H1 (cell line): ENCODE measurements around the gene RBM45. TPM values are rescaled to one million over a fixed set of nuclear protein-coding genes. Genes with fewer than 3 reads are reported as not detected.
A peak's percentile ranks its signal among the peaks of the same experiment; 100 is the strongest.

ENCODE experiments used
- CTCF ChIA-PET: fragments of 300-600 bp; sonication (Branson Sonifier 250); formaldehyde crosslinking; loops from one replicate; lab custom pipeline; 2021; ENCODE audit not compliant: partially characterized antibody; lab: Charles Lee
- POLR2A ChIA-PET: fragments of 300-600 bp; sonication (Branson Sonifier 250); formaldehyde crosslinking; loops from one replicate; lab custom pipeline; 2021; ENCODE audit warnings: inconsistent platforms; ENCODE audit not compliant: partially characterized antibody; lab: Charles Lee
- DNase-seq, 2 experiments: peaks; one replicate each; pipeline versions ENCODE4 v3.0.0 to v3.0.0-alpha.2; 2010 to 2022; ENCODE audit warnings: low spot score in 2 of 2, low read depth in 1 of 2, mixed read lengths in 1 of 2
- FAIRE-seq: peaks from 2 replicates; lab custom pipeline; 2011; peaks lifted over from hg19 to GRCh38; lab: Jason Lieb, UNC
- H2AFZ ChIP-seq: 2 replicates; pipeline ENCODE4 v1.8.1; 2012; ENCODE audit warnings: low read length, inconsistent platforms
- H2AK5ac ChIP-seq: 2 replicates; pipeline ENCODE4 v1.6.1; 2013; ENCODE audit warnings: low read depth, low read length
- H2BK120ac ChIP-seq: replicated peaks from 2 replicates; pipeline ENCODE3; 2013; ENCODE audit warnings: low read depth, low read length, inconsistent platforms
- H2BK12ac ChIP-seq: 2 replicates; pipeline ENCODE4 v1.6.1; 2013; ENCODE audit warnings: low read depth, low read length
- H2BK15ac ChIP-seq: 2 replicates; pipeline ENCODE4 v1.6.1; 2013; ENCODE audit warnings: low read length
- H2BK20ac ChIP-seq: 2 replicates; pipeline ENCODE4 v1.6.1; 2013; ENCODE audit warnings: low read length
- H2BK5ac ChIP-seq: 2 replicates; pipeline ENCODE4 v1.6.1; 2013; ENCODE audit warnings: low read depth, low read length
- H3K14ac ChIP-seq: 2 replicates; pipeline ENCODE4 v1.6.1; 2013; ENCODE audit warnings: inconsistent platforms; ENCODE audit not compliant: insufficient read length
- H3K18ac ChIP-seq: 2 replicates; pipeline ENCODE4 v1.6.1; 2013; ENCODE audit warnings: low read length; ENCODE audit errors: extremely low read depth
- H3K23ac ChIP-seq: 2 replicates; pipeline ENCODE4 v1.6.1; 2013; ENCODE audit warnings: inconsistent platforms; ENCODE audit not compliant: insufficient read length
- H3K23me2 ChIP-seq: 2 replicates; pipeline ENCODE4 v1.6.1; 2013; ENCODE audit warnings: low read depth, low read length
- H3K27ac ChIP-seq: 2 replicates; pipeline ENCODE4 v1.6.1; 2011; ENCODE audit warnings: low read depth, low read length, inconsistent platforms
- H3K27me3 ChIP-seq, 4 experiments: replicated peaks in 1 of 4; 1 replicate in 1 of 4; 2 replicates in 3 of 4; pipeline versions ENCODE4 v1.6.1 to v1.8.1; 2011 to 2013; ENCODE audit warnings: low read length in 3 of 4, mild to moderate bottlenecking in 3 of 4, inconsistent platforms in 2 of 4, mixed read lengths in 2 of 4, moderate library complexity in 1 of 4; ENCODE audit not compliant: control insufficient read depth in 3 of 4, insufficient read depth in 3 of 4; ENCODE audit errors: extremely low read depth in 1 of 4
- H3K36me3 ChIP-seq, 4 experiments: 2 replicates each; pipeline versions ENCODE4 v1.6.1 to v1.8.1; 2011 to 2013; ENCODE audit warnings: mild to moderate bottlenecking in 4 of 4, low read length in 3 of 4, moderate library complexity in 2 of 4, control low read depth in 1 of 4, inconsistent platforms in 1 of 4; ENCODE audit not compliant: insufficient read depth in 4 of 4, control insufficient read depth in 2 of 4
- H3K4ac ChIP-seq: replicated peaks from 2 replicates; pipeline ENCODE3; 2013; ENCODE audit warnings: low read length, low read depth, mixed read lengths, inconsistent platforms; ENCODE audit not compliant: insufficient read length
- H3K4me1 ChIP-seq, 4 experiments: replicated peaks in 1 of 4; 1 replicate in 1 of 4; 2 replicates in 3 of 4; pipeline versions ENCODE4 v1.6.1 to v1.8.1; 2011 to 2013; ENCODE audit warnings: low read length in 3 of 4, inconsistent platforms in 2 of 4, mixed read lengths in 1 of 4; ENCODE audit not compliant: insufficient read depth in 4 of 4, control insufficient read depth in 3 of 4
- H3K4me2 ChIP-seq, 2 experiments: 2 replicates each; pipeline versions ENCODE4 v1.6.1 to v1.8.1; 2011 to 2013; ENCODE audit warnings: low read depth in 2 of 2, low read length in 2 of 2, control low read depth in 1 of 2, inconsistent platforms in 1 of 2, mild to moderate bottlenecking in 1 of 2; ENCODE audit not compliant: insufficient read depth in 1 of 2
- H3K4me3 ChIP-seq, 4 experiments: fragments of 200-600, 300-600 bp in 1 of 4; sonication (generic), shearing (Covaris generic), sonication (Bioruptor Twin) in 1 of 4; 2 replicates each; pipeline versions ENCODE4 v1.5.1 to v1.8.1; 2011 to 2016; ENCODE audit warnings: low read length in 4 of 4, low read depth in 3 of 4, control low read depth in 2 of 4, inconsistent platforms in 2 of 4, mild to moderate bottlenecking in 2 of 4, mixed read lengths in 1 of 4, moderate library complexity in 1 of 4; ENCODE audit not compliant: insufficient read depth in 2 of 4; ENCODE audit errors: extremely low read depth in 1 of 4
- H3K56ac ChIP-seq: replicated peaks from 2 replicates; pipeline ENCODE3; 2013; ENCODE audit warnings: low read depth, mild to moderate bottlenecking, mixed read lengths, low read length, inconsistent platforms; ENCODE audit not compliant: insufficient read length
- H3K79me1 ChIP-seq: 2 replicates; pipeline ENCODE4 v1.6.1; 2013; ENCODE audit warnings: low read depth, low read length, control low read depth
- H3K79me2 ChIP-seq, 2 experiments: 2 replicates each; pipeline versions ENCODE4 v1.6.1 to v1.8.1; 2012 to 2013; ENCODE audit warnings: low read length in 2 of 2, mild to moderate bottlenecking in 2 of 2, inconsistent platforms in 1 of 2; ENCODE audit not compliant: insufficient read depth in 2 of 2, control insufficient read depth in 1 of 2
- H3K9ac ChIP-seq, 4 experiments: replicated peaks in 1 of 4; 1 replicate in 1 of 4; 2 replicates in 3 of 4; pipeline versions ENCODE4 v1.6.1 to v1.8.1; 2011 to 2013; ENCODE audit warnings: low read depth in 3 of 4, low read length in 3 of 4, control low read depth in 2 of 4, mild to moderate bottlenecking in 2 of 4, moderate library complexity in 2 of 4, inconsistent platforms in 1 of 4; ENCODE audit errors: extremely low read depth in 1 of 4
- H3K9me3 ChIP-seq, 2 experiments: 2 replicates each; pipeline versions ENCODE4 v1.6.1 to v1.8.1; 2012 to 2013; ENCODE audit warnings: mild to moderate bottlenecking in 2 of 2, moderate library complexity in 2 of 2, control low read depth in 1 of 2, inconsistent platforms in 1 of 2, low read depth in 1 of 2, low read length in 1 of 2, mixed read lengths in 1 of 2; ENCODE audit not compliant: insufficient read depth in 2 of 2
- H4K20me1 ChIP-seq, 2 experiments: replicated peaks in 1 of 2; 2 replicates each; pipeline versions ENCODE3 to v1.8.1; 2011 to 2013; ENCODE audit warnings: inconsistent platforms in 2 of 2, low read length in 2 of 2, mild to moderate bottlenecking in 1 of 2; ENCODE audit not compliant: insufficient read depth in 2 of 2, control insufficient read depth in 1 of 2
- H4K5ac ChIP-seq: 2 replicates; pipeline ENCODE4 v1.6.1; 2013; ENCODE audit warnings: low read length, low read depth, mixed read lengths, inconsistent platforms; ENCODE audit not compliant: insufficient read length
- H4K8ac ChIP-seq: 2 replicates; pipeline ENCODE4 v1.8.0; 2013; ENCODE audit warnings: mild to moderate bottlenecking, moderate library complexity, low read length, inconsistent platforms; ENCODE audit not compliant: insufficient read depth; ENCODE audit errors: extremely low read depth
- H4K91ac ChIP-seq: replicated peaks from 2 replicates; pipeline ENCODE3; 2013; ENCODE audit warnings: low read length, mixed read lengths, inconsistent platforms; ENCODE audit not compliant: insufficient read length
- EGR1 ChIP-seq: IDR thresholded peaks from 2 replicates; pipeline ENCODE4 v1.6.1; 2011; ENCODE audit warnings: low read depth, low read length, borderline replicate concordance
- GTF2F1 ChIP-seq: IDR thresholded peaks from 2 replicates; pipeline ENCODE4 v1.6.1; 2012; ENCODE audit warnings: low read depth, low read length, improper control_type of control experiment, borderline replicate concordance
- HDAC2 ChIP-seq, 2 experiments: fragments of 300-600 bp in 1 of 2; sonication (generic) in 1 of 2; IDR thresholded peaks; 2 replicates each; pipeline ENCODE4 v1.6.1; 2011 to 2012; ENCODE audit warnings: low read depth in 2 of 2, low read length in 2 of 2, mild to moderate bottlenecking in 2 of 2, moderate library complexity in 2 of 2, borderline replicate concordance in 1 of 2, inconsistent platforms in 1 of 2
- JUND ChIP-seq: IDR thresholded peaks from 2 replicates; pipeline ENCODE4 v1.6.1; 2011; ENCODE audit warnings: mild to moderate bottlenecking, improper control_type of control experiment, low read length
- KDM5A ChIP-seq: fragments of 200-600 bp; IDR thresholded peaks from 2 replicates; pipeline ENCODE4 v1.7.1; 2012; ENCODE audit warnings: mild to moderate bottlenecking, low read length, inconsistent platforms, mixed read lengths
- MAFK ChIP-seq: IDR thresholded peaks from 2 replicates; pipeline ENCODE4 v1.6.1; 2012; ENCODE audit warnings: low read depth, mild to moderate bottlenecking, improper control_type of control experiment, low read length
- POLR2AphosphoS5 ChIP-seq: IDR thresholded peaks from 2 replicates; pipeline ENCODE4 v1.6.1; 2011; ENCODE audit warnings: low read depth, low read length
- RBBP5 ChIP-seq: IDR thresholded peaks from 2 replicates; pipeline ENCODE4 v1.7.1; 2012; ENCODE audit warnings: low read depth, mild to moderate bottlenecking, inconsistent platforms, low read length, moderate library complexity, borderline replicate concordance
- SIN3A ChIP-seq, 2 experiments: IDR thresholded peaks in 1 of 2; conservative IDR thresholded peaks in 1 of 2; 2 replicates each; pipeline ENCODE4 v1.6.1; 2011 to 2012; ENCODE audit warnings: low read length in 2 of 2, improper control_type of control experiment in 1 of 2, low read depth in 1 of 2, mild to moderate bottlenecking in 1 of 2
- SIRT6 ChIP-seq: IDR thresholded peaks from one replicate; pipeline ENCODE4 v1.7.1; 2012; ENCODE audit warnings: low read length, inconsistent platforms
- SP4 ChIP-seq: IDR thresholded peaks from 2 replicates; pipeline ENCODE4 v1.6.1; 2012; ENCODE audit warnings: low read length, inconsistent platforms
- TBP ChIP-seq: IDR thresholded peaks from 2 replicates; pipeline ENCODE4 v1.6.1; 2011; ENCODE audit warnings: low read depth, low read length, improper control_type of control experiment
- WGBS, 2 experiments: shearing (Covaris generic) in 1 of 2; methylation state at CpG; one replicate each; pipeline versions ENCODE4 v1.1.6 to v1.1.7; 2013 to 2015; ENCODE audit warnings: low lambda C conversion rate in 2 of 2, mixed read lengths in 2 of 2, inconsistent platforms in 1 of 2, low coverage in 1 of 2, missing lambda C conversion rate in 1 of 2; ENCODE audit not compliant: insufficient replicate concordance in 2 of 2, insufficient coverage in 1 of 2, insufficient read length in 1 of 2; ENCODE audit errors: extremely low coverage in 1 of 2, missing lambda C conversion rate in 1 of 2; 5-methylcytosine and 5-hydroxymethylcytosine counted together
- polyA plus RNA-seq, 7 experiments: library from polyadenylated mRNA; depleted of rRNA in 3 of 7; stranded (reverse) in 5 of 7; unstranded in 2 of 7; fragments of >200 nt in 5 of 7; fragments of 200-250 nt in 2 of 7; gene quantifications; 1 replicate in 5 of 7; 2 replicates in 1 of 7; 4 replicates in 1 of 7; pipeline versions ENCODE4 v1.2.1 to v1.2.3, GENCODE V29; 2011 to 2013; ENCODE audit warnings: missing spikeins in 2 of 7, mixed read lengths in 2 of 7
- total RNA-seq: library from RNA; stranded (reverse); fragmentation: NEBNext Ultra II Directional; extraction: Animal tissue kit (Norgen Biotek cat#: 25700); gene quantifications from 2 replicates; pipeline ENCODE4 v1.2.1, GENCODE V29; 2021

The RBM45 gene
- total and polyA plus RNA-seq, 2 of the 8 experiments (the other 6 are each of a cell fraction or from before 2014, with no cell fraction given), result 4.7 to 10.4 TPM

DNA sequence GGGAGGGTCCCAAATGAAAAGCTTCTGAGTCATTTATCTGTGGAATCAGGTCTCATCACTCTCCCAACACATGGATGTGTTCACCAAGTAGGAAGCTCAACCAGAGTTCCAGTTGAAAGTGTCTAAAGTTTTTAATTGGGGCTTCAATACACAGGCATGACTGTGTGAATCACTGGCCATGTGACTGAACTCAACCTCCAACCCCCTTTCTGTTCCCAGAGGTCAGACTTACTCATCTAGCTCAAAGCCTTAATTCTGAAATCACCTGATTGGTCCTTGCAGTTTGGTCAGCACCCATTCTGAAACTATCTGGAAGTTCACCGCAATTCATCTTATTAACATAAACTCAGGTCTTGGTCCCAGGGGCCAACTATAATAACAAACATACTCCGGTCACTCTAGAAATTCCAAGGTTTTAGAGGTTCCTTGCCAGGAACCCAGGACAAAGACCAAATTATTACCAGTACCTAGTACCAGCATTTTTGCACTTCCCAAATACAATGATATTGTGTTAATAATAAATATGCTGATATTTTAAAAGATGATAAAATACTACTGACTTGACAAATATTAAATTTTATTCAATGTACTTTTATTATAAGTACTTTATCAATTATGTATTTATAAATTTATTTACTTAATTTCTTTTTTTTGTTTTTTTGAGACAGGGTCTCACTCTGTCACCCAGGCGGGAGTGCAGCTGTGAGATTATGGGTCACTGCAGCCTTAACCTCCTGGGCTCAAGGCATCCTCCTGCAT, 10.7 kb upstream of the RBM45 start:
- H3K18ac ChIP-seq, result no peak overlapping the region
- CTCF ChIA-PET, result interaction anchor here (0.7 to 2.8 kb wide), 2 partner anchors 10 to 11 kb away, joined by 3 to 20 read pairs; partner anchors contain the start of gene RBM45
- H2BK5ac ChIP-seq, result no peak overlapping the region
- H3K36me3 ChIP-seq, result no peaks in the 10 kb centered on the region
- no peak overlapping the region for H2BK15ac ChIP-seq
- H4K5ac ChIP-seq, result no peak overlapping the region
- no peak overlapping the region for H2BK20ac ChIP-seq
- no peak overlapping the region for H3K27ac ChIP-seq
- H2AK5ac ChIP-seq, result no peak overlapping the region
- H3K9ac ChIP-seq, result no peak overlapping the region
- H4K8ac ChIP-seq, result no peak overlapping the region
- H3K4me3 ChIP-seq, result no peak overlapping the region
- H4K20me1 ChIP-seq, result no peaks in the 10 kb centered on the region
- H3K9me3 ChIP-seq, result no peaks in the 10 kb centered on the region
- no peaks in the 10 kb centered on the region for H3K79me1 ChIP-seq
- H3K27me3 ChIP-seq, result no peaks in the 10 kb centered on the region
- POLR2A ChIA-PET, result no interaction called here
- 91% methylated on average over 3 of the region's 3 CpGs; no CpG with 5 or more reads in 1 of the 2 experiments for WGBS, 2 experiments
- H3K4me1 ChIP-seq, result no peaks in the 10 kb centered on the region
- H2BK120ac ChIP-seq, result no peak overlapping the region
- H3K79me2 ChIP-seq, result no peaks in the 10 kb centered on the region
- no peak for TF ChIP-seq RBBP5
- TF ChIP-seq POLR2AphosphoS5, result no peak
- no peak for TF ChIP-seq GTF2F1
- TF ChIP-seq TBP, result no peak
- no peak for TF ChIP-seq JUND
- no peak for TF ChIP-seq KDM5A
- no peak for TF ChIP-seq HDAC2 (IDR thresholded peaks at IDR 0.05; ENCODE audit: borderline replicate concordance in 1 of 2, low read depth in 2 of 2, low read length in 2 of 2)
- no peak for TF ChIP-seq MAFK
- no peak for TF ChIP-seq SP4
- no peak for TF ChIP-seq EGR1
- TF ChIP-seq SIN3A (conservative IDR thresholded peaks at IDR 0.05 in 1 of 2, IDR thresholded peaks at IDR 0.05 in 1 of 2; ENCODE audit: low read depth in 1 of 2, low read length in 2 of 2), result no peak
- TF ChIP-seq SIRT6, result no peak
- H3K23me2 ChIP-seq, result no peaks in the 10 kb centered on the region
- no peak overlapping the region for H3K56ac ChIP-seq
- H3K23ac ChIP-seq, result no peak overlapping the region
- no peak for FAIRE-seq
- no peak overlapping the region for H3K14ac ChIP-seq
- H2BK12ac ChIP-seq, result no peak overlapping the region
- peak overlapping the region; percentile 79; the same call in 1 of the 2 replicates for H2AFZ ChIP-seq
- DNase-seq, result no peak
- no peak overlapping the region for H4K91ac ChIP-seq
- no peak overlapping the region for H3K4me2 ChIP-seq
- H3K4ac ChIP-seq, result no peak overlapping the region
